CD4-positive, alpha-beta T cell treated with Interleukin-2 at 100 ng/mL for 4 hours (primary cell): ENCODE measurements around the gene ITM2C.
A peak's percentile ranks its signal among the peaks of the same experiment; 100 is the strongest.

Experiments used
- DNase-seq: peaks from one replicate; pipeline ENCODE4 v3.0.0-alpha.2; 2020; ENCODE audit warnings: low spot score

The ITM2C gene

GRCh38 chr2:230893841-230894781, 29.4 kb downstream of the ITM2C start:
- no peak for DNase-seq

- no peak for DNase-seq
These were observed 31.0 kb downstream of the ITM2C start for GRCh38 chr2:230895536-230896345.

GRCh38 chr2:230896346-230897115, 31.8 kb downstream of the ITM2C start:
- no peak for DNase-seq

- DNase-seq = no peak
These were observed 33.4 kb downstream of the ITM2C start for GRCh38 chr2:230898016-230898712.

- DNase-seq = no peak
These were observed 34.0 kb downstream of the ITM2C start for GRCh38 chr2:230898713-230899091.

GRCh38 chr2:230899287-230899686, 34.5 kb downstream of the ITM2C start:
- DNase-seq = no peak

- DNase-seq = no peak
These were observed 35.0 kb downstream of the ITM2C start for GRCh38 chr2:230899786-230900185.

GRCh38 chr2:230900336-230900995, 35.7 kb downstream of the ITM2C start:
- DNase-seq = no peak

GRCh38 chr2:230901006-230901405, 36.3 kb downstream of the ITM2C start:
- no peak for DNase-seq

- peak; percentile 65 for DNase-seq
These were observed 37.6 kb downstream of the ITM2C start for GRCh38 chr2:230902180-230902899.

- DNase-seq = no peak
These were observed 38.7 kb downstream of the ITM2C start for GRCh38 chr2:230903231-230904150.

- DNase-seq = no peak
These were observed 40.2 kb downstream of the ITM2C start for GRCh38 chr2:230904856-230905447.

GRCh38 chr2:230905448-230906421, 41.0 kb downstream of the ITM2C start:
- peak; percentile 79 for DNase-seq

- no peak for DNase-seq
These were observed 41.9 kb downstream of the ITM2C start for GRCh38 chr2:230906471-230907230.

GRCh38 chr2:230907361-230908091, 42.8 kb downstream of the ITM2C start:
- DNase-seq = no peak

GRCh38 chr2:230908092-230908594, 43.4 kb downstream of the ITM2C start:
- no peak for DNase-seq
